ENCODE results near the gene PTGR1.

The PTGR1 gene

GRCh38 chr9:111531716-111532115, 67.7 kb downstream of the PTGR1 start:
- no peak for DNase-seq

DNA sequence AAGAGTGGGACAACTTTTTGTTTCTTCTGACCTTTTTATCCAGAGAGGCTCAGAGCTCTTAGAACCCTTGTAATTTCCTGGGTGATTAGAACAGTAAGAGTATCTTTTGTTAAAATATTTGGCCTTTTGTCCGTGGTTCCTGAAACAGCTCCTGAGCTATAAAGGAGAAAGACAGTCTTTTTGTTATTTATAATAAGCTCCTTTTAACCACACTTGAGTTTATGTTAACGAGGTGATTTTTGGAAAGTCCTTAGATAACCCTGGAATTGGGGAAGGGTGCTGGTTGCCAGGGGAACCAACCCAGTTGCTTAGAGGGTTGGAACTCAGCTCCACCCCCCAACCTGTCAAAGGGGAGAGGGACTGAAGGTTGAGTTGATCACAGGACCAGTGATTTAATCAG, 69.7 kb downstream of the PTGR1 start:
- no peak for DNase-seq

GRCh38 chr9:111527347-111527746, 72.1 kb downstream of the PTGR1 start:
- no peak for DNase-seq

GRCh38 chr9:111525056-111525977, 74.1 kb downstream of the PTGR1 start, which contains the start of gene ZNF483:
Gene ZNF483 (plus strand): TSS chr9:111525179. CDS start chr9:111527396, 2,217 bp downstream.
- DNase-seq: peak; percentile 77

DNA sequence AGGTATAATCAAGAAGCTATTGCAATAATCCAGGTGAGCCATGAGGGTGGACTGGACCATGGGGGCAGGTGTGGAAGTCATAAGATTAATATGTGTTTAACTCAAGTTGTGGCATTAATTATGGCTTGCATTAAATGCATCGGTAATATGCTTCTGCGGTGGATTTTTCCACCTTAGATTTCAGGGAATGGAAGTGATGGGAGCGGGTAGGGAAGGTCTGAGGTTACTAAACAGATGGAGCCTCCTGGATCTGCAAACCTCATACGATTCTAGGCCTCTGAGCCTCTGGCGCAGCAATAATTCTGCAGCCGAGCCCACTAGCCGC, 74.8 kb downstream of the PTGR1 start:
- no peak for DNase-seq

DNA sequence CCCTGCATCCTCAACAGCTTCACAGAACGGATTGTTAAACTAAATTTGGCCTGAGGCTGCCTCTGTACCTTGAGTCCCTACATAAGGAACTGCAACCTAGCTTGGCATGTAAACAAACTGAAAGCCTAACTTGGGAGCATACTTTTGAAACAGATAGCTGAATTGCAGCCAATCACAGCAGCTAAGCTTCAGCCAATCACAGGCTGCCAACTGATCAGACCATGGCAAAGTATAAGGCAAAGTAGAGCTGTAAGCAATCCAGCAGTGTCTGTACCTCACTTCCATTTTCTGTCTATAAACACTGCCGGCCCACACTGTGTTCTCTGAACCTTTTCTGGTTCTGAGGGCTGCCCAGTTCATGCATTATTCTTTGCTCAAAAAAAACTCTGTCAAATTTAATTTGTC, 83.4 kb downstream of the PTGR1 start:
- no peak for DNase-seq

DNA sequence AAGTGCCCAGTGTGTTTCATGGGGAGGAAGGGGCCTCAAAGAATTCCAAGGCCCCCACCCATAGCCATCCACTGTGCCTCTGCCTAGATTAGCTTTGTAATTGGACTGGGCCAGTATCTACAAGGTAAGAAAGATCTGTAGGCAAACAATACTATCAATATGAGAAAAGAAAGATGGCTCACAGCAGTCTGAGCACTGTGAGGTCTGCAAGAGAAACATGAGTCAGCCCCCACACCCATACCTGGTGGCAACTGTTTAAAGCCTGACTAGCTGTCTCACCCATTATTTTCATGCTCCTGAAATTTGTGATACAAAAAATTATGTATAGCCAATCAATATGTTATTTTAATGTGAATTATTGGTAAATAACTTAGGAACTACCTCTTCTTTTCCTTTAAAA, 84.5 kb downstream of the PTGR1 start:
- DNase-seq: no peak

All from CD4-positive, alpha-beta T cell treated with Interleukin-17A for 4 hours (primary cell).